ENCODE results near the gene RECK.

GRCh38 chr9:36040271-36040925 lies 3.7 kb downstream of the RECK start:
- TF ChIP-seq CTCF (IDR thresholded peaks at IDR 0.05) (no peak), POLR2A (IDR thresholded peaks at IDR 0.05) (no peak)

Data from uterus (tissue), 2 donors.